NCI-H2171 (cell line): ENCODE measurements around the gene WDR5B.
"Not testable (repeated sequence)": the region's sequence is repeated elsewhere in the genome, so short reads cannot be mapped to it uniquely, and the experiment has no call there.

Experiments used
- DNase-seq: peaks from one replicate; lab custom pipeline; 2025; lab: John Stamatoyannopoulos, UW

The WDR5B gene

GRCh38 chr3:122365582-122366378, 50.1 kb downstream of the WDR5B start:
- not testable (repeated sequence) for DNase-seq

- DNase-seq = no peak
Measured at GRCh38 chr3:122365073-122365472, 50.8 kb downstream of the WDR5B start.

DNA sequence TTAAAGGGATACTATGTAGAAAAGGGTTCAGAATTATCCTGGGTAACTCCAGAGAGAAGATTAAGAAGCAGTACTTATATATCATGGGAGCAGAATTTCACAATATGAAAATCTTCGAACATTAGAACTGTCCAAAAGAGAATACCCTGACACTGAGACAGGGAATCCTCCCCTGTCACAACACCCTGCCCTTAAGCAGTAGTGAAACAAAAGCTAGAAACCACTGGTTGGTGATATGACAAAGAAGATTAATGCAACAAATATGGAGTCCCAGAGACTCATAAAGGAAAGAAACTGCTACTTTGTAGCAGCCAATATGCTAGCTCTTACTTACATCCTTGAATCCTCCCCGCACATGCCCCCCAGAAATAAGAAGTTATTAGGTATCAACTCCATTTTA, 51.4 kb downstream of the WDR5B start:
- DNase-seq = no peak
